Chondrocyte (in vitro differentiated cells): ENCODE data around the gene RAB11FIP4. TPM values are rescaled to one million over a fixed set of nuclear protein-coding genes. Genes with fewer than 3 reads are reported as not detected.
A peak's percentile ranks its signal among the peaks of the same experiment; 100 is the strongest.

Experiments
- DNase-seq: peaks from one replicate; pipeline ENCODE4 v3.0.0; 2021; ENCODE audit warnings: mixed read lengths, low spot score
- H3K27ac Mint-ChIP-seq: one replicate; pipeline ENCODE4 v1.8.0; 2021; ENCODE audit warnings: mild to moderate bottlenecking, moderate library complexity, mixed read lengths; ENCODE audit not compliant: unreplicated experiment
- H3K27me3 Mint-ChIP-seq: 2 replicates; pipeline ENCODE4 v1.8.0; 2021; ENCODE audit warnings: low read depth, mixed read lengths
- H3K36me3 Mint-ChIP-seq: 2 replicates; pipeline ENCODE4 v1.8.0; 2021; ENCODE audit warnings: low read depth, mixed read lengths
- H3K4me1 Mint-ChIP-seq: 2 replicates; pipeline ENCODE4 v1.8.0; 2021; ENCODE audit warnings: low read depth, mild to moderate bottlenecking, mixed read lengths
- H3K4me3 Mint-ChIP-seq: one replicate; pipeline ENCODE4 v1.8.0; 2021; ENCODE audit warnings: mild to moderate bottlenecking, moderate library complexity, mixed read lengths; ENCODE audit not compliant: unreplicated experiment
- H3K9me3 Mint-ChIP-seq: 2 replicates; pipeline ENCODE4 v1.8.0; 2021; ENCODE audit warnings: low read depth, mixed read lengths
- CTCF ChIP-seq: fragments of 200-600 bp; sonication (generic); IDR thresholded peaks from 2 replicates; pipeline ENCODE4 v1.5.0; 2021; ENCODE audit warnings: antibody characterized with exemption, mild to moderate bottlenecking, moderate library complexity
- total RNA-seq: library from RNA; stranded (reverse); gene quantifications from 3 replicates; pipeline ENCODE4 v1.2.1, GENCODE V29; 2021

The RAB11FIP4 gene
- total RNA-seq, 1 donor from 2014 or later = 0.30 TPM

- Mint-ChIP-seq H3K4me3 (no peak overlapping the region), H3K9me3 (peaks cover 7% of the 10 kb centered on the region), H3K27ac (no peak overlapping the region), H3K27me3 (peaks cover 24% of the 10 kb centered on the region), H3K4me1 (no peaks in the 10 kb centered on the region), H3K36me3 (no peaks in the 10 kb centered on the region)
- no peak for TF ChIP-seq CTCF
- peak; percentile 46 for DNase-seq
Observed at GRCh38 chr17:31425282-31426040, 34.0 kb downstream of the RAB11FIP4 start.

GRCh38 chr17:31427684-31428083 is 36.2 kb downstream of the RAB11FIP4 start:
- DNase-seq = peak; percentile 37
- Mint-ChIP-seq H3K27me3 (peaks cover 40% of the 10 kb centered on the region), H3K36me3 (no peaks in the 10 kb centered on the region), H3K9me3 (peaks cover 3% of the 10 kb centered on the region), H3K4me1 (no peaks in the 10 kb centered on the region), H3K27ac (no peak overlapping the region), H3K4me3 (no peak overlapping the region)
- TF ChIP-seq CTCF = no peak

- Mint-ChIP-seq H3K27ac (no peak overlapping the region), H3K9me3 (peaks cover 3% of the 10 kb centered on the region), H3K36me3 (no peaks in the 10 kb centered on the region), H3K4me3 (no peak overlapping the region), H3K27me3 (peaks cover 39% of the 10 kb centered on the region), H3K4me1 (no peaks in the 10 kb centered on the region)
- TF ChIP-seq CTCF = no peak
- DNase-seq = peak; percentile 47
Observed at GRCh38 chr17:31428111-31428510, 36.6 kb downstream of the RAB11FIP4 start.

GRCh38 chr17:31428512-31428911 is 37.0 kb downstream of the RAB11FIP4 start:
- peaks cover 3% of the 10 kb centered on the region for H3K9me3 Mint-ChIP-seq
- H3K27me3 Mint-ChIP-seq = peaks cover 37% of the 10 kb centered on the region
- no peaks in the 10 kb centered on the region for H3K4me1 Mint-ChIP-seq
- no peaks in the 10 kb centered on the region for H3K36me3 Mint-ChIP-seq
- no peak overlapping the region for H3K27ac Mint-ChIP-seq
- TF ChIP-seq CTCF = no peak
- peak; percentile 11 for DNase-seq
- H3K4me3 Mint-ChIP-seq = no peak overlapping the region

GRCh38 chr17:31431098-31431851 is 39.8 kb downstream of the RAB11FIP4 start:
- peaks cover 42% of the 10 kb centered on the region for H3K27me3 Mint-ChIP-seq
- no peaks in the 10 kb centered on the region for H3K4me1 Mint-ChIP-seq
- H3K9me3 Mint-ChIP-seq = peaks cover 3% of the 10 kb centered on the region
- no peaks in the 10 kb centered on the region for H3K36me3 Mint-ChIP-seq
- peak; percentile 13 for DNase-seq
- H3K27ac Mint-ChIP-seq = no peak overlapping the region
- no peak overlapping the region for H3K4me3 Mint-ChIP-seq
- TF ChIP-seq CTCF = no peak
